ENCODE data around the gene NRXN3. TPM values are rescaled to one million over a fixed set of nuclear protein-coding genes. Genes with fewer than 3 reads are reported as not detected.

Gene NRXN3
- total and polyA plus RNA-seq, 4 donors, result 1.4 to 8.3 (median 4.4) TPM

DNA sequence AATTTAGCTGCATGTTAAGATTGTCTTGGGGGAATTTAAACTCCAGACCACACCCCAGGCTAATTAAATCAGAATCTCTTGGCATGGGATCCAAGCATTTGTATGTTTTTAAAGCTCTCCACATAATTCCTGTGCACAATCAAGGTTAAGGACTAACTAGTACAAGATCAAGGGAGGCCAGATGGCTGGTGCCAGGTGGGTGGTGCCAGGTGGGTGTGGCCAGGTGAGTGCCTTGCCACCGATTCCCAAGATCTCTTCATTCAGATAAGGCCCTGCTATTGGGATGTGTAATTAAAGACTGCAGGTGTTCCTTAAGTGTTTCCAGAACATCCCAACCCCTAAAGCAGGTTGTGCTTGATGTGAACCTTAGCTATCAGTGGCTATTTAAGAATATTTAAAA, 75.1 kb downstream of the NRXN3 start:
- TF ChIP-seq, protein P1, sequence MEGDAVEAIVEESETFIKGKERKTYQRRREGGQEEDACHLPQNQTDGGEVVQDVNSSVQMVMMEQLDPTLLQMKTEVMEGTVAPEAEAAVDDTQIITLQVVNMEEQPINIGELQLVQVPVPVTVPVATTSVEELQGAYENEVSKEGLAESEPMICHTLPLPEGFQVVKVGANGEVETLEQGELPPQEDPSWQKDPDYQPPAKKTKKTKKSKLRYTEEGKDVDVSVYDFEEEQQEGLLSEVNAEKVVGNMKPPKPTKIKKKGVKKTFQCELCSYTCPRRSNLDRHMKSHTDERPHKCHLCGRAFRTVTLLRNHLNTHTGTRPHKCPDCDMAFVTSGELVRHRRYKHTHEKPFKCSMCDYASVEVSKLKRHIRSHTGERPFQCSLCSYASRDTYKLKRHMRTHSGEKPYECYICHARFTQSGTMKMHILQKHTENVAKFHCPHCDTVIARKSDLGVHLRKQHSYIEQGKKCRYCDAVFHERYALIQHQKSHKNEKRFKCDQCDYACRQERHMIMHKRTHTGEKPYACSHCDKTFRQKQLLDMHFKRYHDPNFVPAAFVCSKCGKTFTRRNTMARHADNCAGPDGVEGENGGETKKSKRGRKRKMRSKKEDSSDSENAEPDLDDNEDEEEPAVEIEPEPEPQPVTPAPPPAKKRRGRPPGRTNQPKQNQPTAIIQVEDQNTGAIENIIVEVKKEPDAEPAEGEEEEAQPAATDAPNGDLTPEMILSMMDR (IDR thresholded peaks at IDR 0.05; ENCODE audit: control extremely low read depth, extremely low read depth), result no peak
- Histone ChIP-seq H3K9ac (ENCODE audit: insufficient read depth in 1 of 2, low read length in 2 of 2) (no peak overlapping the region), H3K9me3 (ENCODE audit: control insufficient read depth in 4 of 4, insufficient read depth in 3 of 4, low read length in 3 of 4) (no peaks in the 10 kb centered on the region), H3K4me1 (ENCODE audit: control insufficient read depth in 5 of 5, insufficient read depth in 5 of 5, low read length in 5 of 5) (peaks cover 0 to 2% (median 0%) of the 10 kb centered on the region in 5 donors), H3K27ac (ENCODE audit: low read depth in 1 of 2, low read length in 1 of 2) (no peak overlapping the region), H3K4me3 (no peak overlapping the region), H3K36me3 (ENCODE audit: control insufficient read depth in 4 of 4, insufficient read depth in 4 of 4, low read length in 4 of 4) (no peaks in the 10 kb centered on the region), H3K27me3 (ENCODE audit: control insufficient read depth in 3 of 3, insufficient read depth in 3 of 3, low read length in 2 of 3) (no peaks in the 10 kb centered on the region)
- 45 to 69% methylated on average over 1 of the region's 1 CpG for WGBS, 2 donors
- ATAC-seq (ENCODE audit: insufficient read depth, low FRiP score), result no peak
- DNase-seq, result no peak

DNA sequence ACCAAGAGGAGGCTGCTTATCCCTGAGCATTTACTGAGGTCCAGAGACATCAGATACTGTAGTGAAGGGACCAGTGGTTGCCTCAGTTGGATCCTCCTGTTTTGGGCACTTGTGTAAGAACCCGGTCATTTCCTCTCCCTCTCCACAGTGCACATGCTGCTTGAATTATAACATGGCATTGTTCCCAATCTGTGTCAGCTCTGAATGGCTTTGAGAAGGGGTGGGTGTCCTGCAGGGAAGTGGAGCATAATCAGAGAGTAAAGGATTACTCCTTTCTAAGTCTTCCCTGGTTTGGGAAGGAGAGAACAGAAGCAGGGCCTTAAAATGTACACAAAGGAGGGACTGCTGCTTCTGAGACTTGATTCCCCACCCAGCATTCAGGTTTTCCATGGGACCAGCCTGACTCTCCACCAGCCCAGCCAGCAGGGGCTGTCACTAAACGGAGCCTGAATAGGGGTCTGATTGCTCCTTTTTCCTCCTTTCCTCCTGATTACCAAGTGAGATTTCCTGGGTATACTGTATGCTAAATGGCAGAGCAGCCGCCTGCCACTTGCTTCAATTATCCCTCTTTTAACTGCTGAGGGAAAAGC, 78.4 kb downstream of the NRXN3 start:
- H3K4me3 ChIP-seq, result no peak overlapping the region
- 50 to 54% methylated on average over 3 of the region's 3 CpGs for WGBS, 2 donors
- no peaks in the 10 kb centered on the region for H3K9me3 ChIP-seq (ENCODE audit: control insufficient read depth in 4 of 4, insufficient read depth in 3 of 4, low read length in 3 of 4)
- H3K36me3 ChIP-seq (ENCODE audit: control insufficient read depth in 4 of 4, insufficient read depth in 4 of 4, low read length in 4 of 4), result no peaks in the 10 kb centered on the region
- no peaks in the 10 kb centered on the region for H3K4me1 ChIP-seq (ENCODE audit: control insufficient read depth in 5 of 5, insufficient read depth in 5 of 5, low read length in 5 of 5)
- no peak overlapping the region for H3K27ac ChIP-seq (ENCODE audit: low read depth in 1 of 2, low read length in 1 of 2)
- peaks cover 0 to 4% (median 0%) of the 10 kb centered on the region in 3 donors for H3K27me3 ChIP-seq (ENCODE audit: control insufficient read depth in 3 of 3, insufficient read depth in 3 of 3, low read length in 2 of 3)
- no peak for DNase-seq
- ATAC-seq (ENCODE audit: insufficient read depth, low FRiP score), result no peak
- no peak overlapping the region for H3K9ac ChIP-seq (ENCODE audit: insufficient read depth in 1 of 2, low read length in 2 of 2)
- TF ChIP-seq, protein P1 (IDR thresholded peaks at IDR 0.05; ENCODE audit: control extremely low read depth, extremely low read depth), result no peak

DNA sequence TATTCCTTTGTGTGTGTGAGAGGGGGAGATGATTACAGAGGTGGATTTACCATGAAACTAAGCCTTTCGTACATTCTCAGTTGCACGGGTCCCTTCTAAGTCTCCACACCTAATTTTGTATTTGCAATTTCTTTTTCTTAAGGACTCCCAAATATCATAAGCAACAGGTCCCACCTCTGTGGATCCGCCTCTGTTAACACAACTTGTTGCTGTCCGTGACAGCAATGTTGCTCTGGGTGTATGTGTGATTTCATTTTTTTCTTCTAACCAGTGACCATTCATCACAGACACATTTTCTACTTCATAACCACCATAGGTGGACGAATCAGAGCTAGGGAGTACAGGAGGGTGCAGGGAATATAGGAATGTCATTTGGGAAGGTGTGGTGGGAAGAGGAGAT, 81.1 kb downstream of the NRXN3 start:
- H3K27me3 ChIP-seq (ENCODE audit: control insufficient read depth in 3 of 3, insufficient read depth in 3 of 3, low read length in 2 of 3), result peaks cover 0 to 4% (median 0%) of the 10 kb centered on the region in 3 donors
- TF ChIP-seq, protein P1 (IDR thresholded peaks at IDR 0.05; ENCODE audit: control extremely low read depth, extremely low read depth), result no peak
- no peaks in the 10 kb centered on the region for H3K9me3 ChIP-seq (ENCODE audit: control insufficient read depth in 4 of 4, insufficient read depth in 3 of 4, low read length in 3 of 4)
- ATAC-seq (ENCODE audit: insufficient read depth, low FRiP score), result no peak
- DNase-seq, result no peak
- WGBS, 2 donors, result 84 to 90% methylated on average over 5 of the region's 5 CpGs
- peak overlapping the region in 1 of 2 donors; percentile 37 for H3K9ac ChIP-seq (ENCODE audit: insufficient read depth in 1 of 2, low read length in 2 of 2)
- no peak overlapping the region for H3K4me3 ChIP-seq
- no peaks in the 10 kb centered on the region for H3K36me3 ChIP-seq (ENCODE audit: control insufficient read depth in 4 of 4, insufficient read depth in 4 of 4, low read length in 4 of 4)
- no peak overlapping the region for H3K27ac ChIP-seq (ENCODE audit: low read depth in 1 of 2, low read length in 1 of 2)
- H3K4me1 ChIP-seq (ENCODE audit: control insufficient read depth in 5 of 5, insufficient read depth in 5 of 5, low read length in 5 of 5), result no peaks in the 10 kb centered on the region

DNA sequence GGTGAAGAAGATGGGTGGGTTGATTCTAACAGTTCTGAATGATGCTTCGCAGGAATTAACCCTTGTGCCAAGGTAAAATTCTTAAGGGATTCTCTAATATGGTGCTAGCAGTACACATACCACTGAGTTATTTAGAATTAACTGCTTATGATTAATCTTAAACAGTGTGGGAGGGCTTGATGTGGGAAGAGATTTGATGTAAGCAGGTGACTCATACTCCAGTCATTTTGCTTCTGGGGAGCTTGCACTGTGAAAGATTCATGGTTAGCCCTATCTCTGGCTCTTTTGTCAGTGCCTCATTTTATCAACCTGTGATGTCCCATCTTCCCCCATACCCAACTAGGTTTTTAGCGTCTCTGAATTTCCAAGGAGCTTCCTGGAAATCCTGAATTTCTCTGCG, 83.8 kb downstream of the NRXN3 start:
- H3K27ac ChIP-seq (ENCODE audit: low read depth in 1 of 2, low read length in 1 of 2), result no peak overlapping the region
- H3K4me1 ChIP-seq (ENCODE audit: control insufficient read depth in 5 of 5, insufficient read depth in 5 of 5, low read length in 5 of 5), result no peaks in the 10 kb centered on the region
- DNase-seq (no peak), ATAC-seq (ENCODE audit: insufficient read depth, low FRiP score) (no peak)
- no peak overlapping the region for H3K9ac ChIP-seq (ENCODE audit: insufficient read depth in 1 of 2, low read length in 2 of 2)
- H3K9me3 ChIP-seq (ENCODE audit: control insufficient read depth in 4 of 4, insufficient read depth in 3 of 4, low read length in 3 of 4), result no peaks in the 10 kb centered on the region
- H3K27me3 ChIP-seq (ENCODE audit: control insufficient read depth in 3 of 3, insufficient read depth in 3 of 3, low read length in 2 of 3), result peaks cover 0 to 4% (median 0%) of the 10 kb centered on the region in 3 donors
- 91 to 93% methylated on average over 3 of the region's 3 CpGs for WGBS, 2 donors
- TF ChIP-seq, protein P1 (IDR thresholded peaks at IDR 0.05; ENCODE audit: control extremely low read depth, extremely low read depth), result no peak
- no peak overlapping the region for H3K4me3 ChIP-seq
- no peaks in the 10 kb centered on the region for H3K36me3 ChIP-seq (ENCODE audit: control insufficient read depth in 4 of 4, insufficient read depth in 4 of 4, low read length in 4 of 4)

All from lung (tissue), 12 donors.